Measurements from ENCODE around the gene ZBTB8B. TPM values are rescaled to one million over a fixed set of nuclear protein-coding genes. Genes with fewer than 3 reads are reported as not detected.

Gene ZBTB8B
- under 0.01 TPM in 1 of 2 replicates, not detected in the other for total RNA-seq

GRCh38 chr1:32464716-32465577 lies at the start of gene ZBTB8B:
Gene ZBTB8B, plus strand, starts transcription at chr1:32465072. Its CDS starts 5,553 bp downstream, at chr1:32470625.

Other genes with a start within 250 kb of the ZBTB8B start
- gene TMEM234, start 242.7 kb upstream of the ZBTB8B start, total RNA-seq = 16.5 and 17.2 TPM in 2 replicates
- gene EIF3I, start 242.7 kb upstream of the ZBTB8B start, total RNA-seq = 290 and 329 TPM in 2 replicates
- gene FAM167B, start 217.8 kb upstream of the ZBTB8B start, total RNA-seq = 0.39 and 1.1 TPM in 2 replicates
- not detected in 2 replicates for gene LCK, start 213.8 kb upstream of the ZBTB8B start, total RNA-seq
- gene HDAC1, start 173.0 kb upstream of the ZBTB8B start, total RNA-seq = 32.3 and 44.0 TPM in 2 replicates
- 1.6 and 2.6 TPM in 2 replicates for gene MARCKSL1, start 128.8 kb upstream of the ZBTB8B start, total RNA-seq
- 1.4 and 1.8 TPM in 2 replicates for gene FAM229A, start 102.6 kb upstream of the ZBTB8B start, total RNA-seq
- 1.1 and 1.2 TPM in 2 replicates for gene TSSK3, start 102.5 kb upstream of the ZBTB8B start, total RNA-seq
- gene BSDC1, start 70.6 kb upstream of the ZBTB8B start, total RNA-seq = 38.3 and 38.9 TPM in 2 replicates
- gene ZBTB8A, start 74.4 kb downstream of the ZBTB8B start, total RNA-seq = 4.3 and 4.8 TPM in 2 replicates
- gene ZBTB8OS, start 185.5 kb downstream of the ZBTB8B start, total RNA-seq = 19.8 and 23.9 TPM in 2 replicates
- gene RBBP4, start 186.1 kb downstream of the ZBTB8B start, total RNA-seq = 61.0 and 90.9 TPM in 2 replicates
- 9.2 and 23.9 TPM in 2 replicates for gene SYNC, start 237.7 kb downstream of the ZBTB8B start, total RNA-seq